ENCODE data around the gene XYLT1.

DNA sequence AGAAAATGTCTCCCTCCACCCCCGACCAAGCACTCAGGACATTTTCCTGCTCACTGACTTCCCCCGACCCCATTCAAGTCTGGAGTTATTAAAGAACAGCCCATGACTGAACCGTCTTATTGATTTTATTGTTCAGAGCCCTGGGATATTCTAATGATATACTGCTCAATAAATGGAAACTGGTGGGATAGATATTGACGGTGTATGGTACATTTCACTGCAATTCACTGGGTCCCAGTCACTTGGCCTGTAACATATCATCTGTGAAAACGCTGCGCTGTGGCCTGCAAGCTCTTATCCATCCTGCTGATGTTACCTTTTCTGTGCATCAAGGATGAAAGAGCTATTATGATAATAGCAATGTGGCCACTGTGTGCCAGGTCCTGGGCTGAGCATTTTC is 258.2 kb downstream of the XYLT1 start:
- TF ChIP-seq ZSCAN16 (tag by site-specific recombination; IDR thresholded peaks at IDR 0.05) = no peak
- TF ChIP-seq, protein P1, sequence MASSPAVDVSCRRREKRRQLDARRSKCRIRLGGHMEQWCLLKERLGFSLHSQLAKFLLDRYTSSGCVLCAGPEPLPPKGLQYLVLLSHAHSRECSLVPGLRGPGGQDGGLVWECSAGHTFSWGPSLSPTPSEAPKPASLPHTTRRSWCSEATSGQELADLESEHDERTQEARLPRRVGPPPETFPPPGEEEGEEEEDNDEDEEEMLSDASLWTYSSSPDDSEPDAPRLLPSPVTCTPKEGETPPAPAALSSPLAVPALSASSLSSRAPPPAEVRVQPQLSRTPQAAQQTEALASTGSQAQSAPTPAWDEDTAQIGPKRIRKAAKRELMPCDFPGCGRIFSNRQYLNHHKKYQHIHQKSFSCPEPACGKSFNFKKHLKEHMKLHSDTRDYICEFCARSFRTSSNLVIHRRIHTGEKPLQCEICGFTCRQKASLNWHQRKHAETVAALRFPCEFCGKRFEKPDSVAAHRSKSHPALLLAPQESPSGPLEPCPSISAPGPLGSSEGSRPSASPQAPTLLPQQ (tag by site-specific recombination; IDR thresholded peaks at IDR 0.05) = no peak
- no peak for TF ChIP-seq ZNF174 (tag by site-specific recombination; IDR thresholded peaks at IDR 0.05)
- TF ChIP-seq CTCF (tag by site-specific recombination; IDR thresholded peaks at IDR 0.05) = no peak
- TF ChIP-seq ZNF530 (tag by site-specific recombination; IDR thresholded peaks at IDR 0.05; ENCODE audit: low read depth) = no peak
- TF ChIP-seq ZNF140 (tag by site-specific recombination; IDR thresholded peaks at IDR 0.05) = no peak
- TF ChIP-seq ZNF510 (tag by site-specific recombination; IDR thresholded peaks at IDR 0.05; ENCODE audit: insufficient replicate concordance) = no peak
- TF ChIP-seq, protein P2, sequence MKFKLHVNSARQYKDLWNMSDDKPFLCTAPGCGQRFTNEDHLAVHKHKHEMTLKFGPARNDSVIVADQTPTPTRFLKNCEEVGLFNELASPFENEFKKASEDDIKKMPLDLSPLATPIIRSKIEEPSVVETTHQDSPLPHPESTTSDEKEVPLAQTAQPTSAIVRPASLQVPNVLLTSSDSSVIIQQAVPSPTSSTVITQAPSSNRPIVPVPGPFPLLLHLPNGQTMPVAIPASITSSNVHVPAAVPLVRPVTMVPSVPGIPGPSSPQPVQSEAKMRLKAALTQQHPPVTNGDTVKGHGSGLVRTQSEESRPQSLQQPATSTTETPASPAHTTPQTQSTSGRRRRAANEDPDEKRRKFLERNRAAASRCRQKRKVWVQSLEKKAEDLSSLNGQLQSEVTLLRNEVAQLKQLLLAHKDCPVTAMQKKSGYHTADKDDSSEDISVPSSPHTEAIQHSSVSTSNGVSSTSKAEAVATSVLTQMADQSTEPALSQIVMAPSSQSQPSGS (tag by site-specific recombination; IDR thresholded peaks at IDR 0.05; ENCODE audit: low read depth) = no peak
- no peak for TF ChIP-seq ZBTB8A (tag by site-specific recombination; IDR thresholded peaks at IDR 0.05)

All from HEK293 (cell line).